Measurements from ENCODE around the gene CENPV. TPM values are rescaled to one million over a fixed set of nuclear protein-coding genes. Genes with fewer than 3 reads are reported as not detected.

CENPV gene
- 9.4 and 13.2 TPM in 2 replicates for total RNA-seq

GRCh38 chr17:16353317-16354174 lies at the start of gene CENPV:
CENPV (minus strand) TSS chr17:16353469; CDS start chr17:16353436, 33 bp downstream.

GRCh38 chr17:16380640-16381495 lies 27.6 kb upstream of the CENPV start, which contains the start of gene UBB:
UBB (plus strand) TSS chr17:16381091; CDS start chr17:16381908, 817 bp downstream.

Other genes starting within 250 kb of the CENPV start
- gene NCOR1, start 137.9 kb downstream of the CENPV start, total RNA-seq, result 37.3 and 39.7 TPM in 2 replicates
- 18.8 and 29.1 TPM in 2 replicates for gene PIGL, start 136.3 kb downstream of the CENPV start, total RNA-seq
- gene UBB, start 27.6 kb upstream of the CENPV start, total RNA-seq, result 828 and 1,079 TPM in 2 replicates
- 32.7 and 47.3 TPM in 2 replicates for gene TRPV2, start 62.1 kb upstream of the CENPV start, total RNA-seq
- gene LRRC75A, start 138.7 kb upstream of the CENPV start, total RNA-seq, result 2.2 and 2.4 TPM in 2 replicates
- gene ZNF287, start 215.7 kb upstream of the CENPV start, total RNA-seq, result 2.5 and 8.7 TPM in 2 replicates

All from cardiac atrium fibroblast (primary cell).